Measurements from ENCODE around the gene AMBRA1.
"Not testable (repeated sequence)": the region's sequence is repeated elsewhere in the genome, so short reads cannot be mapped to it uniquely, and the experiment has no call there.

AMBRA1 gene

GRCh38 chr11:46521961-46522681 lies 71.7 kb downstream of the AMBRA1 start:
- 80% methylated on average over 4 of the region's 4 CpGs for WGBS

GRCh38 chr11:46520971-46521745 lies 72.7 kb downstream of the AMBRA1 start:
- Histone ChIP-seq H3K4me3 (ENCODE audit: insufficient read depth in 1 of 2, low read depth in 1 of 2, low read length in 2 of 2) (no peak overlapping the region), H3K79me1 (replicated peaks; ENCODE audit: low read length, poor library complexity, severe bottlenecking) (peaks cover 21% of the 10 kb centered on the region), H3K27ac (ENCODE audit: low read length, poor library complexity, severe bottlenecking) (peak overlapping the region; percentile 65), H3K9me3 (ENCODE audit: control insufficient read depth, low read length) (no peaks in the 10 kb centered on the region), H2BK5ac (ENCODE audit: low read depth, low read length, poor library complexity, severe bottlenecking) (peak overlapping the region; percentile 9), H3K4me2 (ENCODE audit: low read length, poor library complexity, severe bottlenecking) (peak overlapping the region; percentile 21), H3K23ac (ENCODE audit: low read length in 2 of 2) (peak overlapping the region in 1 of 2 experiments; percentile 85), H4K8ac (ENCODE audit: low read length) (no peak overlapping the region), H3K18ac (ENCODE audit: low read depth in 1 of 2, low read length in 2 of 2) (no peak overlapping the region), H3K4ac (ENCODE audit: low read depth in 1 of 2, low read length in 2 of 2) (no peak overlapping the region), H3K4me1 (ENCODE audit: control insufficient read depth, insufficient read depth, low read depth, low read length) (peaks cover 9% of the 10 kb centered on the region), H2AFZ (ENCODE audit: low read depth, low read length) (no peak overlapping the region), H2AK5ac (ENCODE audit: low read length, severe bottlenecking) (peak overlapping the region; percentile 23), H2BK15ac (ENCODE audit: low read depth, poor library complexity, severe bottlenecking) (no peak overlapping the region), H2BK120ac (ENCODE audit: low read depth, low read length) (no peak overlapping the region), H3K14ac (ENCODE audit: low read length in 2 of 2) (no peak overlapping the region), H3K27me3 (ENCODE audit: control insufficient read depth in 1 of 2, insufficient read depth in 1 of 2, low read length in 2 of 2) (no peaks in the 10 kb centered on the region), H4K91ac (ENCODE audit: low read length) (no peak overlapping the region), H2BK12ac (ENCODE audit: low read length in 2 of 2) (no peak overlapping the region), H3K9ac (ENCODE audit: low read length) (no peak overlapping the region), H3K36me3 (ENCODE audit: control insufficient read depth in 1 of 2, insufficient read depth in 2 of 2, low read depth in 1 of 2, low read length in 2 of 2) (peaks cover 0 to 4% of the 10 kb centered on the region in 2 experiments)
- DNase-seq = peak; percentile 70
- 94% methylated on average over 8 of the region's 8 CpGs for WGBS

More at GRCh38 chr11:46521961-46522681, 71.7 kb downstream of the AMBRA1 start:
- Histone ChIP-seq H4K8ac (ENCODE audit: low read length) (no peak overlapping the region), H2AK5ac (ENCODE audit: low read length, severe bottlenecking) (peak overlapping the region; percentile 61), H3K4me1 (ENCODE audit: control insufficient read depth, insufficient read depth, low read depth, low read length) (peaks cover 8% of the 10 kb centered on the region), H3K23ac (ENCODE audit: low read length in 2 of 2) (no peak overlapping the region), H2BK12ac (ENCODE audit: low read length in 2 of 2) (no peak overlapping the region), H3K27me3 (ENCODE audit: control insufficient read depth in 1 of 2, insufficient read depth in 1 of 2, low read length in 2 of 2) (no peaks in the 10 kb centered on the region), H3K18ac (ENCODE audit: low read depth in 1 of 2, low read length in 2 of 2) (no peak overlapping the region), H3K14ac (ENCODE audit: low read length in 2 of 2) (no peak overlapping the region), H2AFZ (ENCODE audit: low read depth, low read length) (no peak overlapping the region), H3K36me3 (ENCODE audit: control insufficient read depth in 1 of 2, insufficient read depth in 2 of 2, low read depth in 1 of 2, low read length in 2 of 2) (peaks cover 2 to 4% of the 10 kb centered on the region in 2 experiments), H2BK120ac (ENCODE audit: low read depth, low read length) (no peak overlapping the region), H3K9ac (ENCODE audit: low read length) (no peak overlapping the region), H2BK15ac (ENCODE audit: low read depth, poor library complexity, severe bottlenecking) (no peak overlapping the region), H3K9me3 (ENCODE audit: control insufficient read depth, low read length) (peaks cover 4% of the 10 kb centered on the region), H3K4ac (ENCODE audit: low read depth in 1 of 2, low read length in 2 of 2) (no peak overlapping the region), H3K79me1 (replicated peaks; ENCODE audit: low read length, poor library complexity, severe bottlenecking) (peaks cover 20% of the 10 kb centered on the region), H3K27ac (ENCODE audit: low read length, poor library complexity, severe bottlenecking) (no peak overlapping the region), H3K4me3 (ENCODE audit: insufficient read depth in 1 of 2, low read depth in 1 of 2, low read length in 2 of 2) (no peak overlapping the region), H2BK5ac (ENCODE audit: low read depth, low read length, poor library complexity, severe bottlenecking) (no peak overlapping the region), H3K4me2 (ENCODE audit: low read length, poor library complexity, severe bottlenecking) (no peak overlapping the region), H4K91ac (ENCODE audit: low read length) (no peak overlapping the region)
- DNase-seq = peak; percentile 45

GRCh38 chr11:46519351-46519750 lies 74.5 kb downstream of the AMBRA1 start:
- H3K27me3 ChIP-seq (ENCODE audit: control insufficient read depth in 1 of 2, insufficient read depth in 1 of 2, low read length in 2 of 2) = no peaks in the 10 kb centered on the region
- H2BK120ac ChIP-seq (ENCODE audit: low read depth, low read length) = no peak overlapping the region
- no peak overlapping the region for H3K14ac ChIP-seq (ENCODE audit: low read length in 2 of 2)
- H3K23ac ChIP-seq (ENCODE audit: low read length in 2 of 2) = no peak overlapping the region
- 93% methylated on average over 3 of the region's 3 CpGs for WGBS
- no peak overlapping the region for H4K91ac ChIP-seq (ENCODE audit: low read length)
- no peak overlapping the region for H3K4me3 ChIP-seq (ENCODE audit: insufficient read depth in 1 of 2, low read depth in 1 of 2, low read length in 2 of 2)
- H3K4ac ChIP-seq (ENCODE audit: low read depth in 1 of 2, low read length in 2 of 2) = no peak overlapping the region
- no peak overlapping the region for H2BK5ac ChIP-seq (ENCODE audit: low read depth, low read length, poor library complexity, severe bottlenecking)
- no peak overlapping the region for H3K27ac ChIP-seq (ENCODE audit: low read length, poor library complexity, severe bottlenecking)
- no peak overlapping the region for H3K9ac ChIP-seq (ENCODE audit: low read length)
- no peak overlapping the region for H2BK15ac ChIP-seq (ENCODE audit: low read depth, poor library complexity, severe bottlenecking)
- no peak overlapping the region for H2AFZ ChIP-seq (ENCODE audit: low read depth, low read length)
- no peak overlapping the region for H2BK12ac ChIP-seq (ENCODE audit: low read length in 2 of 2)
- no peak overlapping the region for H3K4me2 ChIP-seq (ENCODE audit: low read length, poor library complexity, severe bottlenecking)
- no peak overlapping the region for H2AK5ac ChIP-seq (ENCODE audit: low read length, severe bottlenecking)
- H3K18ac ChIP-seq (ENCODE audit: low read depth in 1 of 2, low read length in 2 of 2) = no peak overlapping the region
- no peak for DNase-seq
- no peak overlapping the region for H4K8ac ChIP-seq (ENCODE audit: low read length)
- H3K9me3 ChIP-seq (ENCODE audit: control insufficient read depth, low read length) = no peaks in the 10 kb centered on the region
- H3K36me3 ChIP-seq (ENCODE audit: control insufficient read depth in 1 of 2, insufficient read depth in 2 of 2, low read depth in 1 of 2, low read length in 2 of 2) = peaks cover 2 to 6% of the 10 kb centered on the region in 2 experiments
- peaks cover 17% of the 10 kb centered on the region for H3K79me1 ChIP-seq (replicated peaks; ENCODE audit: low read length, poor library complexity, severe bottlenecking)
- H3K4me1 ChIP-seq (ENCODE audit: control insufficient read depth, insufficient read depth, low read depth, low read length) = peaks cover 11% of the 10 kb centered on the region

- not testable (repeated sequence) for H3K27ac ChIP-seq (ENCODE audit: low read length, poor library complexity, severe bottlenecking); H2BK15ac ChIP-seq (ENCODE audit: low read depth, poor library complexity, severe bottlenecking); H3K23ac ChIP-seq (ENCODE audit: low read length in 2 of 2); H3K27me3 ChIP-seq (ENCODE audit: control insufficient read depth in 1 of 2, insufficient read depth in 1 of 2, low read length in 2 of 2); H3K9ac ChIP-seq (ENCODE audit: low read length); H2BK120ac ChIP-seq (ENCODE audit: low read depth, low read length); H3K4me2 ChIP-seq (ENCODE audit: low read length, poor library complexity, severe bottlenecking); H2AFZ ChIP-seq (ENCODE audit: low read depth, low read length); H3K4me3 ChIP-seq (ENCODE audit: insufficient read depth in 1 of 2, low read depth in 1 of 2, low read length in 2 of 2); H3K4ac ChIP-seq (ENCODE audit: low read depth in 1 of 2, low read length in 2 of 2); H2BK5ac ChIP-seq (ENCODE audit: low read depth, low read length, poor library complexity, severe bottlenecking); H4K91ac ChIP-seq (ENCODE audit: low read length); H3K9me3 ChIP-seq (ENCODE audit: control insufficient read depth, low read length); H3K18ac ChIP-seq (ENCODE audit: low read depth in 1 of 2, low read length in 2 of 2); H2AK5ac ChIP-seq (ENCODE audit: low read length, severe bottlenecking); H4K8ac ChIP-seq (ENCODE audit: low read length); H2BK12ac ChIP-seq (ENCODE audit: low read length in 2 of 2); H3K14ac ChIP-seq (ENCODE audit: low read length in 2 of 2); H3K36me3 ChIP-seq (ENCODE audit: control insufficient read depth in 1 of 2, insufficient read depth in 2 of 2, low read depth in 1 of 2, low read length in 2 of 2); DNase-seq
- peaks cover 16% of the 10 kb centered on the region for H3K79me1 ChIP-seq (replicated peaks; ENCODE audit: low read length, poor library complexity, severe bottlenecking)
- 99% methylated on average over 5 of the region's 7 CpGs for WGBS
- H3K4me1 ChIP-seq (ENCODE audit: control insufficient read depth, insufficient read depth, low read depth, low read length) = peaks cover 11% of the 10 kb centered on the region
Measured at GRCh38 chr11:46518928-46519327, 74.9 kb downstream of the AMBRA1 start.
